ENCODE measurements around the gene LRRC3C. TPM values are rescaled to one million over a fixed set of nuclear protein-coding genes. Genes with fewer than 3 reads are reported as not detected.

Gene LRRC3C
- total RNA-seq, 2 donors from 2014 or later, result not detected

GRCh38 chr17:39924691-39925055, 2.9 kb upstream of the LRRC3C start:
- Histone ChIP-seq H3K4me1 (ENCODE audit: control insufficient read depth in 1 of 2, low read depth in 2 of 2) (peaks cover 12 to 41% of the 10 kb centered on the region in 2 donors), H3K4me3 (no peak overlapping the region), H3K27ac (no peak overlapping the region), H3K36me3 (peaks cover 27% of the 10 kb centered on the region), H3K27me3 (replicated peaks; ENCODE audit: insufficient read depth) (no peaks in the 10 kb centered on the region), H3K9me3 (no peaks in the 10 kb centered on the region)
- ATAC-seq (ENCODE audit: insufficient number of reproducible peaks, low FRiP score, low read depth) (no peak), DNase-seq (ENCODE audit: low spot score) (no peak)
- no peak for TF ChIP-seq CTCF (IDR thresholded peaks at IDR 0.05)

GRCh38 chr17:39925282-39926134, 2.0 kb upstream of the LRRC3C start:
- Histone ChIP-seq H3K4me3 (peak overlapping the region; percentile 93), H3K9me3 (no peaks in the 10 kb centered on the region), H3K4me1 (ENCODE audit: control insufficient read depth in 1 of 2, low read depth in 2 of 2) (peaks cover 12 to 46% of the 10 kb centered on the region in 2 donors), H3K27ac (no peak overlapping the region), H3K27me3 (replicated peaks; ENCODE audit: insufficient read depth) (no peaks in the 10 kb centered on the region), H3K36me3 (peaks cover 20% of the 10 kb centered on the region)
- ATAC-seq (ENCODE audit: insufficient number of reproducible peaks, low FRiP score, low read depth) (no peak), DNase-seq (ENCODE audit: low spot score) (no peak)
- TF ChIP-seq CTCF (IDR thresholded peaks at IDR 0.05), result no peak

- H3K27me3 ChIP-seq (replicated peaks; ENCODE audit: insufficient read depth), result no peaks in the 10 kb centered on the region
- ATAC-seq (ENCODE audit: insufficient number of reproducible peaks, low FRiP score, low read depth), result no peak
- DNase-seq (ENCODE audit: low spot score), result no peak
- peak overlapping the region; percentile 93 for H3K4me3 ChIP-seq
- no peak for TF ChIP-seq CTCF (IDR thresholded peaks at IDR 0.05)
- H3K9me3 ChIP-seq, result no peaks in the 10 kb centered on the region
- peaks cover 12 to 46% of the 10 kb centered on the region in 2 donors for H3K4me1 ChIP-seq (ENCODE audit: control insufficient read depth in 1 of 2, low read depth in 2 of 2)
- peaks cover 20% of the 10 kb centered on the region for H3K36me3 ChIP-seq
- no peak overlapping the region for H3K27ac ChIP-seq
These were observed 1.4 kb upstream of the LRRC3C start for GRCh38 chr17:39926135-39926587.

GRCh38 chr17:39926588-39927100, 888 bp upstream of the LRRC3C start:
- H3K27me3 ChIP-seq (replicated peaks; ENCODE audit: insufficient read depth), result no peaks in the 10 kb centered on the region
- H3K9me3 ChIP-seq, result no peaks in the 10 kb centered on the region
- no peak for DNase-seq (ENCODE audit: low spot score)
- no peak for ATAC-seq (ENCODE audit: insufficient number of reproducible peaks, low FRiP score, low read depth)
- H3K4me3 ChIP-seq, result peak overlapping the region; percentile 93
- H3K4me1 ChIP-seq (ENCODE audit: control insufficient read depth in 1 of 2, low read depth in 2 of 2), result peaks cover 12 to 46% of the 10 kb centered on the region in 2 donors
- H3K27ac ChIP-seq, result peak overlapping the region in 1 of 2 donors; percentile 97
- peaks cover 19% of the 10 kb centered on the region for H3K36me3 ChIP-seq
- no peak for TF ChIP-seq CTCF (IDR thresholded peaks at IDR 0.05)

All from thoracic aorta (tissue), 2 donors.